ENCODE results near the gene CLASP1.

The CLASP1 gene

DNA sequence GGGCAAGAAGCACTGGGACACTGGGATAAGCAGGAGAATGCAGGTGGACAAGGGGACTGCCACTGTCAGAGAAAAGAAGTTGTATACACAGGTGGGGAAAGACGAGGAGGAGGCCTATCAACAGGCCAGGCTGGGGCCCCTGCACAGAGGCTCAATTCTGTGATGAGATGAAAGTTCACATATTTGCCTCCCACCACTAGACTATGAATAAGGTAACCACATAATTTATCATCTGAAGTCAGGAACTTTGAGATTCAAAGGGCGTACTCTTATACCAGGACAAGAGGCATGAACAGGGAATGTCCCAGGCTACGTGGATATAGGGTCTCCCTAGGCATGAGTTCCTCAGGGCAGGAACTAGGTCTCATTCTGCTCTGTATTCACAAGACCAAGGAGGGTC lies 84.4 kb downstream of the CLASP1 start:
- TF ChIP-seq, protein P1, sequence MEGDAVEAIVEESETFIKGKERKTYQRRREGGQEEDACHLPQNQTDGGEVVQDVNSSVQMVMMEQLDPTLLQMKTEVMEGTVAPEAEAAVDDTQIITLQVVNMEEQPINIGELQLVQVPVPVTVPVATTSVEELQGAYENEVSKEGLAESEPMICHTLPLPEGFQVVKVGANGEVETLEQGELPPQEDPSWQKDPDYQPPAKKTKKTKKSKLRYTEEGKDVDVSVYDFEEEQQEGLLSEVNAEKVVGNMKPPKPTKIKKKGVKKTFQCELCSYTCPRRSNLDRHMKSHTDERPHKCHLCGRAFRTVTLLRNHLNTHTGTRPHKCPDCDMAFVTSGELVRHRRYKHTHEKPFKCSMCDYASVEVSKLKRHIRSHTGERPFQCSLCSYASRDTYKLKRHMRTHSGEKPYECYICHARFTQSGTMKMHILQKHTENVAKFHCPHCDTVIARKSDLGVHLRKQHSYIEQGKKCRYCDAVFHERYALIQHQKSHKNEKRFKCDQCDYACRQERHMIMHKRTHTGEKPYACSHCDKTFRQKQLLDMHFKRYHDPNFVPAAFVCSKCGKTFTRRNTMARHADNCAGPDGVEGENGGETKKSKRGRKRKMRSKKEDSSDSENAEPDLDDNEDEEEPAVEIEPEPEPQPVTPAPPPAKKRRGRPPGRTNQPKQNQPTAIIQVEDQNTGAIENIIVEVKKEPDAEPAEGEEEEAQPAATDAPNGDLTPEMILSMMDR (IDR thresholded peaks at IDR 0.05) = no peak

DNA sequence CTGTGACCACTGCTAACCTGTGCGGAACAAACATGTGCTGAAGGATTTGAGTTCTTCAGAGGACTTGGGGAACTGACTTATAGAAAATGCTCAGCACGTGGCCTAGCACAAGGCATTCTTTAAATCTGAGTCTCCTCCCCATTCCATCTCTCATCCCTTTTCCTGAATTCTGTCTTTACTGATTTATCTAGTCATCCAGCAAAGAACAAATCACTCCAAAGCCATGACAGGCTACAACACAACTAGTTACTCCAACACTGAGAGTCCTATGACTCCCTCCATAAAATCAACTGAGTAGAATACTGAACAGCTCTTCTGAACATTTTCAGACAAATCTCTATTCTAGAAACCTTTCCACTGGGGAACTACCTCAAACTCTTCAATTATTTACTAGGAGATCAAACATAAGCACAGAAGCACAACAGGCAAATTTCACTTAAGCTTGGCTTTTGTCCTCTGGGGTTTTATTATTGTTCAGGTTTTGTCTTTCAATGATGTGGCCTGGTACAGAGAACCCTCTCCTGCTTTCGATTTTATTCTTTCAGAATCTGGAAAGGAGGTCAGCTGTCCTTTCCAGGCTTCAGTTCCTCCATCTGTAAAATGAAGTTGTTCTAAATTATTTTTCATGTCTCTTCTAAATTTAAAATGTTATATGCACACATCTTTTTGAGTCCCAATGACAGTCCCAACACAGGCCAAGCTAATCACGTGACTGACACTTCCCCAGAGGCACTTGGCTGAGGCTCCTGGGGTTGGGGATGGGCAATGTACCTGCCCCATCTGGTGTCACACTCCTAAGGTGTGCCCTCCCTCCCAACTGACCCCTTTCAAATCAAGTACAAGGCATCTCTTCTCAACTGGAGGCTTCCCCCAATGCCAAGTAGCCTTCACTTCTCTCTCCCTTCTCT lies 86.7 kb downstream of the CLASP1 start:
- TF ChIP-seq, protein P1 (IDR thresholded peaks at IDR 0.05) = no peak

DNA sequence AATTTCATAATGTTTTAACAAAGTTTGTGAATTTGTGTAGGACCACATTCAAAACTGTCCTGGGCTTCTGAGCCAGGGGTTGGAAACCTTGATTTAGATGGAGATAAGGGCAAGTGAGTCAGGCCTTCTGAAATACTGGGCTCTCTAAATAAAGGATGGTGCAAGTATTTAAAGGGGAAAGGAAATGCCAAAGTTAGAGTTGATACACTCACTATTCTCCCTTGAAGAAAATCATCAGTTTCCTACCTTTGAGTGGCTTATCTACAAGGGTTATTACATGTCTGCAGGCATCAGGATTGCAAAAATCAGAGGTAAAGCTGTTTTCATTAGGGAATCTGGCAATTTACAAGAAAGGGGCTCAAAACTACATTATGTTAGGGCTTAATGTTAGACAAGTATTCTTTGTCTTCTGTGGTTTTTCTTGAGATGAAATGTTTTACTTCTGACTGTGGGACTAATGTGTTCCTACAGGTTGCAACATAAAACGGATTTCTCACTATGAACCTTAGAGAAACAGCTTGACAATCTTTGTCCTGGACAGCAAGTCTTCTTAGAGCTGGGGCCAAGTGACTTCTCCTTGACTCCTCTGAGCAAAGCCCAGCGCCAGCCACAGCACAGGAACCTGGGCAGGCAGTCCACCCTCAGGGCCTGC lies 87.5 kb downstream of the CLASP1 start:
- TF ChIP-seq, protein P1 (IDR thresholded peaks at IDR 0.05) = no peak

DNA sequence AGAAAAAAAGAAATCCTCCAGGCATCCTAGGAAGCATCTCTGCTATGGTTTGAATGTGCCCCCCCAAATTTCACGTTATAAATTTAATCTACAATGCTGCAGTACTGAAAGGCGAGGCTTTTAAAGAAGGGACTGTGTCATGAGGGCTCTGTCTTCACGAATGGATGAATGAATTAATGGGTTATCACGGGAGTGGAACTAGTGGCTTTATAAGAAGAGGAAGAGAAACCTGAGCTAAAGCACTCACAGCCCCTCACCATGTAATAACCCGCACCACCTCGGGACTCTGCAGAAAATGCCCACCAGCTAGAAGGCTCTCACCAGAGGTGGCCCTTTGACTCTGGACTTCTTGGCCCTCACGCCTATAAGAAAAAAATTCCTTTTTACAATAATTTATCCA lies 90.9 kb downstream of the CLASP1 start:
- TF ChIP-seq, protein P1 (IDR thresholded peaks at IDR 0.05) = no peak

DNA sequence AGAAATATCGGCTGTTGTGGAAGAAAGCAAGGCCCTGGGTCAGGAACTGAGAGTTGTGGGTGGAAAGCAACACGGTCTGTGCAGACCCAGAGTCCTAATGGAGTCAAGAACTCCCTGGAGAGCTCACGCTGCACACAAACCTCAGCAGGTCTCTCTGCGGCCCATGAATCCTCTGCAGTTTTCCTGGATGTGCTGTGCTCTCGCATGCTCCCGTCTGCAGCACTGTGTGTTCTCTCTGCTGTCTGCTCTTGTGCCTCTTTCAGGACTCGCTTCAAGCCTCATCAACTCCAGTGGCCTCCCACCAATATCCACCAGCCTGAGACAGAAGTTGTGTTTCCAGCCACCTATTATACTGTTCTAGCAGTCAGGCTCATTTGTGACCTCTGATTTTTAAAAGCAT lies 94.3 kb downstream of the CLASP1 start:
- TF ChIP-seq, protein P1 (IDR thresholded peaks at IDR 0.05) = no peak

DNA sequence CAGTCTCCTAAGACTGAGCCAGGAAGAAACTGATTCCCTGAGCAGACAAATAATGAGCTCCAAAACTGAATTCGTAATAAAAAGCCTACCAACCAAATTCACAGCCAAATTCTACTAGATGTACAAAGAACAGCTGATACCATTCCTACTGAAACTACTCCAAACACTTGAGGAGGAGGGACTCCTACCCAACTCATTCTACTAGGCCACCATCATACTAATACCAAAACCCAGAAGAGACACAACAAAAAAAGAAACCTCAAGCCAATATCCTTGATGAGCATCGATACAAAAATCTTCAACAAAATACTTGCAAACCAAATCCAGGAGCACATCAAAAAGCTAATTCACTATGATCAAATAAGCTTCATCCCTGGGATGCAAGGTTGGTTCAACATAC lies 98.6 kb downstream of the CLASP1 start:
- TF ChIP-seq, protein P1 (IDR thresholded peaks at IDR 0.05) = no peak

DNA sequence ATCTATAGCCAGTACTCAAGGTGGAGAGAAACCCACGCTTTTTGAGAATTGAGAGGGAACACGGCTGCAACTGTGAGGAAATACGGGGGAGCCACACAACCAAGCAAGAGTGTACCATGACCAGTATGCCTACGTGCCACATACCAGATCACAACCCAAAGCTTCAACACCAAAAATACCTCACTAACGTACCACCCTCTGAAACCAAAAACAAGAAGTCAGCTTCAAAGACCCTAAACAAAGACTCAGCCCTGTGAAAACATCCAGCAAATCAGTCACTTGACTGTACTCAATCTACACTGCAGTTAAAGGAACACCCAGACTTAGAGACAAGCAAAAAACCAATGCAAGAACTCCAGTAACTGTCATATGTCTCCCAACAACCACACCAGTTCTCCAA lies 101.6 kb downstream of the CLASP1 start:
- TF ChIP-seq, protein P1 (IDR thresholded peaks at IDR 0.05) = no peak
